Fibroblast of villous mesenchyme (primary cell): ENCODE data around the gene DLG3. TPM values are rescaled to one million over a fixed set of nuclear protein-coding genes. Genes with fewer than 3 reads are reported as not detected.

ENCODE experiments used
- DNase-seq: peaks from one replicate; pipeline ENCODE4 v3.0.0-alpha.2; 2010; ENCODE audit warnings: low read depth
- H3K4me3 ChIP-seq: 2 replicates; pipeline ENCODE4 v1.5.1; 2011; ENCODE audit warnings: low read depth, mild to moderate bottlenecking, low read length
- total RNA-seq: library from RNA; depleted of rRNA; stranded (reverse); fragments of >200 nt; gene quantifications from 2 replicates; pipeline ENCODE4 v1.2.3, GENCODE V29; 2012
- TF ChIP-seq, protein P1 (sequence below): IDR thresholded peaks from 2 replicates; pipeline ENCODE4 v1.5.1; 2012; ENCODE audit warnings: low read depth, mild to moderate bottlenecking, low read length; ENCODE audit not compliant: insufficient read depth

The DLG3 gene
- total RNA-seq, 1 donor = 11.7 TPM

DNA sequence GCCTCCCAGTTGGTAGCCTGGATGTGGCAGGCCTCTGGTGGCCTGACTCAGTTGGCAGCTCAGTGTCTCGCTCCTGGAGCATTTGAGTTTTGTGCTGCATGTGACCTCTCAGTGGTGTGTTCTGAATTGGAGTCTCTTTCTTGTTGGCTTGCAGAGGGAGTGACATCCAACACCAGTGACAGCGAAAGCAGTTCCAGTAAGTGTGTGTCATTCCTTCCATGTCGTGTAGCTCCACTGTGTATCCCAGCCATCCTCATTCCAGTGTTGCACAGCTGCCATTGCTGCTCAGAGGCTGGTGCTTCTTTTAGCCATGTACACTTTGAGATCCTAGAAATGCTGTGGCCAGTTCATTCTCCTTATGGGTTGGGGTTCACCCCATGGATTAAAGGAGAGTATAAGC lies 52.4 kb downstream of the DLG3 start:
- TF ChIP-seq, protein P1, sequence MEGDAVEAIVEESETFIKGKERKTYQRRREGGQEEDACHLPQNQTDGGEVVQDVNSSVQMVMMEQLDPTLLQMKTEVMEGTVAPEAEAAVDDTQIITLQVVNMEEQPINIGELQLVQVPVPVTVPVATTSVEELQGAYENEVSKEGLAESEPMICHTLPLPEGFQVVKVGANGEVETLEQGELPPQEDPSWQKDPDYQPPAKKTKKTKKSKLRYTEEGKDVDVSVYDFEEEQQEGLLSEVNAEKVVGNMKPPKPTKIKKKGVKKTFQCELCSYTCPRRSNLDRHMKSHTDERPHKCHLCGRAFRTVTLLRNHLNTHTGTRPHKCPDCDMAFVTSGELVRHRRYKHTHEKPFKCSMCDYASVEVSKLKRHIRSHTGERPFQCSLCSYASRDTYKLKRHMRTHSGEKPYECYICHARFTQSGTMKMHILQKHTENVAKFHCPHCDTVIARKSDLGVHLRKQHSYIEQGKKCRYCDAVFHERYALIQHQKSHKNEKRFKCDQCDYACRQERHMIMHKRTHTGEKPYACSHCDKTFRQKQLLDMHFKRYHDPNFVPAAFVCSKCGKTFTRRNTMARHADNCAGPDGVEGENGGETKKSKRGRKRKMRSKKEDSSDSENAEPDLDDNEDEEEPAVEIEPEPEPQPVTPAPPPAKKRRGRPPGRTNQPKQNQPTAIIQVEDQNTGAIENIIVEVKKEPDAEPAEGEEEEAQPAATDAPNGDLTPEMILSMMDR = no peak
- H3K4me3 ChIP-seq = no peak overlapping the region
- DNase-seq = no peak

DNA sequence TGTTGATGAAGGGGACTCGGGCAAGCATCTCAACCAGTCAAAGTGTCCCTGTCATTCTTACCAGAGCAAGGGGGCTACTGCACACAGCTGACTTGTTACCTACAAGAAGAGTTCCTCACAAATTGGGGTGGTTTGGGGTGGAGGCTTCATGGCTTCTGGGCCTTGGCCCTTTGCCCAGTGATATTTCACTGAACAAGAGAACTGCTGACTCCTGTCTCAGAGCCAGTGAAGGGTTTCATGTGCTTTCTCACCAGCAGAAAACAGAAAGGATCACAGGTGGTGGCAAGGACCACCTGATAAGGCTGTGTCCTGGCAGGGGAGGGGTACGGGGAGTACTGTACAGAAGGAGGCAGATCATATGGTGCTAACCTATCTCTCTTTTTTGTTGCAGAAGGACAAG lies 53.5 kb downstream of the DLG3 start:
- DNase-seq = no peak
- TF ChIP-seq, protein P1 = no peak
- H3K4me3 ChIP-seq = no peak overlapping the region

DNA sequence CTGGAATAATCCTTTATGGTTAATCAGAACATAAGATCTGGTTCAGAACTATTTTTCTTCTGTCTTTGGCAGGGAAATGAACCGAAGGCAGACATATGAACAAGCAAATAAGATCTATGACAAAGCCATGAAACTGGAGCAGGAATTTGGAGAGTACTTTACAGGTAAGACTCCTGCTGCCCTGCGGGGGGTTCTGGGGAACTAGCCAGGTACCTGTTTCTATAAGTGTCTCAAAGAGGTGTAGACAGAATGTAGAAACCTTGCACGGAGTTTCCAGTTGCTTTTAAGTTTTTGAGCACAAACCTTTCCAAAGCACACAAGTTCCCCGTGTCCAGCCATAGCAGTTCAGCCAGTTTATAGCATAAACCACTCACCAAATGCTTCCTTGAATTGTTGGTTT lies 56.2 kb downstream of the DLG3 start:
- TF ChIP-seq, protein P1 = no peak
- no peak overlapping the region for H3K4me3 ChIP-seq
- no peak for DNase-seq

DNA sequence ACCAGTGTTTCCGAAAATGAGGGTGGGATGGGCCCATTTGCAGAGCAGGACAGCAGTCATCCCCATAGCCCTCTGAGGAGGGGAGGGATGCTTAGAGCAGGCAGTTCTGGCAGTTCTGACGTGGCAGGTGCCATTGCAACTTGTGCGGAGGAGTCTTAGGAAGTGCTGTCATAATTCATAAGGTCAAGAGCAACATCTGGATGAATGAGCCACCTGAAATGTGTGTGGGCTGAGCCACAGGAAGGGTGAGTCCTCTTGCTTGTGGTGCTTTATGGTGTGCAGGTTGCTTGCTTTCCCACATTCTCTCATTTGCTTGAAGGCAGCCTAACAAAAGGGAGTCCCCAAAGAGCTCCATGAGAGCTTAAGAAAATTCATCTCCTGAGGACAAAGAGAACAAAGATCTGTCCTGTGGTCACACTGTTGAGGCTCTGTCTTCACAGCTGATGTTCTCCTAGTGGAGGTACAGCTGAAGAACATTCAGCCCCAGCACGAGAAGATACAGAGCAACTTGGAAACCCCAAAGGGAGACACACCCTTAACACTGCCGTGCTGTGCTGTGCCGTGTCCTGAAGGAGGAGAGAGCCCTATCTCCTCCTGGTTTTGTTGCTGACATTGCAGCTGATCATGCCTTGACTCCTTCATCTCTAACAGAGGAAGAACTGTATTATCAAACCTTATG lies 60.3 kb downstream of the DLG3 start:
- TF ChIP-seq, protein P1 = no peak
- H3K4me3 ChIP-seq = no peak overlapping the region
- DNase-seq = no peak

DNA sequence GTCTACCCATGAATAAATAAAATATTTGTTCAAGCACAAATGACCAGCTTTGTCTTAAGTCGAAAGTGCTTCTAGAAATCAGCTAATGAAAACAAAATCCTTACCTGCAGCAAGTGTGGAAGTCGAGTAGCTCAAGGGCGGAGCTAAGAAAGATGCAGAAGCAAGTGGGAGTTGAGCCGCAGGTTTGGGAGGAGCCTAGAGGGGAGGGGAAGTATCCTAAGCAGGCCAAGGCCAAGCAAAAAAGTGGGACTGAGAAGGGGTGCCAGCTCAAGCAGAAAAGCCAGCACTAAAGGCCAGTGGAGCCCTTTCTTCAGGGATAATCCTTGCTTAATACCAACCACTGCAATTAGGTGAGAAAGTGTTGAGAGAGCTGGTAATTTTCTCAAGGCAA lies 60.8 kb downstream of the DLG3 start:
- no peak for DNase-seq
- TF ChIP-seq, protein P1 = no peak
- no peak overlapping the region for H3K4me3 ChIP-seq

DNA sequence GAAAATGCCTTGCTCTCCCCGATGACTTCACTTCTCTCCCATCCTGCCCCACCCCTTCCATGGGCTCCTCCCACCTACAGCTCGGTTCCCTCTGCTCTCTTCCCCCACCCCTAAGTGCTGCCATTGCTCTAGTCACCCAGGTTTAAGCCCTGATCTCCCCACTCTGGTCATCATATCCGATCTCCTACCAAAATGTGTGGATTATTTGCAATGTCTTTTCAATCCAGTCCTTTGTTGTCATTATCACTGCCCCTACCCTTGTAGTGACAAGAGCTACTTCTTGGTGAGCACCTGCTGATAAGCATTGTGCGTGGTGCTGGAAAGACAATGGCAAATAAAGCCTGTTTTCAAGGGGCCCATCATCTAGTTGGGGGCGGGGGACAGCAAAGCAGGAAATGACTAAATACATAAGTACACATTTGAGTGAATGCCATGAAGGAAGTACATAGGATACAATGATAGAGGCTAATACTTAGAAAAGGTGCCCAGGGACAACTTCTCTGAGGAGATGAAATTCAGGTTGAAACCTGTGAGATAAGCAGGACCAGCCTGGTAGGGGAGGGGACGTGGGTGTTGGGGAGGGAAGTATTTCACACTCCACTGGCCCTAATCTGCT lies 63.8 kb downstream of the DLG3 start:
- TF ChIP-seq, protein P1 = no peak
- no peak for DNase-seq

More for the DNA sequence above, 63.8 kb downstream of the DLG3 start:
- H3K4me3 ChIP-seq = no peak overlapping the region
